ENCODE results near the gene CTNNA3.
A peak's percentile ranks its signal among the peaks of the same experiment; 100 is the strongest.

The CTNNA3 gene

GRCh38 chr10:66860376-66860945 is 835.5 kb downstream of the CTNNA3 start:
- Histone ChIP-seq H3K4me3 (ENCODE audit: control insufficient read depth in 1 of 7, extremely low read depth in 1 of 7, insufficient read depth in 4 of 7, low read depth in 2 of 7, low read length in 6 of 7) (no peak overlapping the region), H3K27ac (ENCODE audit: insufficient read depth in 1 of 2, low read depth in 1 of 2, low read length in 2 of 2, poor library complexity in 1 of 2, severe bottlenecking in 2 of 2) (no peak overlapping the region), H3K36me3 (ENCODE audit: control insufficient read depth in 4 of 4, insufficient read depth in 4 of 4, low read length in 3 of 4) (no peaks in the 10 kb centered on the region), H3K4me1 (ENCODE audit: control extremely low read depth in 1 of 4, control insufficient read depth in 4 of 4, insufficient read depth in 4 of 4, low read length in 3 of 4) (no peaks in the 10 kb centered on the region), H3K9me3 (ENCODE audit: control extremely low read depth in 1 of 5, control insufficient read depth in 4 of 5, insufficient read depth in 2 of 5, low read depth in 1 of 5, low read length in 4 of 5) (peaks cover 0 to 2% (median 0%) of the 10 kb centered on the region in 5 experiments), H3K27me3 (replicated peaks in 2 of 5; ENCODE audit: control insufficient read depth in 4 of 5, insufficient read depth in 5 of 5, low read length in 4 of 5) (no peaks in the 10 kb centered on the region)
- ChIA-PET POLR2A (no interaction called here), CTCF (no interaction called here)
- no peak for DNase-seq
- WGBS (ENCODE audit: insufficient coverage): no CpG with 5 or more reads among the region's 2 CpGs

- Histone ChIP-seq H3K27ac (ENCODE audit: insufficient read depth in 1 of 2, low read depth in 1 of 2, low read length in 2 of 2, poor library complexity in 1 of 2, severe bottlenecking in 2 of 2) (no peak overlapping the region), H3K36me3 (ENCODE audit: control insufficient read depth in 4 of 4, insufficient read depth in 4 of 4, low read length in 3 of 4) (no peaks in the 10 kb centered on the region), H3K4me1 (ENCODE audit: control extremely low read depth in 1 of 4, control insufficient read depth in 4 of 4, insufficient read depth in 4 of 4, low read length in 3 of 4) (peaks cover 0 to 2% (median 0%) of the 10 kb centered on the region in 4 experiments), H3K27me3 (replicated peaks in 2 of 5; ENCODE audit: control insufficient read depth in 4 of 5, insufficient read depth in 5 of 5, low read length in 4 of 5) (no peaks in the 10 kb centered on the region), H3K9me3 (ENCODE audit: control extremely low read depth in 1 of 5, control insufficient read depth in 4 of 5, insufficient read depth in 2 of 5, low read depth in 1 of 5, low read length in 4 of 5) (no peaks in the 10 kb centered on the region), H3K4me3 (ENCODE audit: control insufficient read depth in 1 of 7, extremely low read depth in 1 of 7, insufficient read depth in 4 of 7, low read depth in 2 of 7, low read length in 6 of 7) (no peak overlapping the region)
- no peak for DNase-seq
- CTCF ChIA-PET: no interaction called here
- POLR2A ChIA-PET: no interaction called here
- no CpG with 5 or more reads among the region's 1 CpG for WGBS (ENCODE audit: insufficient coverage)
Measured at GRCh38 chr10:66852811-66853210, 843.2 kb downstream of the CTNNA3 start.

DNA sequence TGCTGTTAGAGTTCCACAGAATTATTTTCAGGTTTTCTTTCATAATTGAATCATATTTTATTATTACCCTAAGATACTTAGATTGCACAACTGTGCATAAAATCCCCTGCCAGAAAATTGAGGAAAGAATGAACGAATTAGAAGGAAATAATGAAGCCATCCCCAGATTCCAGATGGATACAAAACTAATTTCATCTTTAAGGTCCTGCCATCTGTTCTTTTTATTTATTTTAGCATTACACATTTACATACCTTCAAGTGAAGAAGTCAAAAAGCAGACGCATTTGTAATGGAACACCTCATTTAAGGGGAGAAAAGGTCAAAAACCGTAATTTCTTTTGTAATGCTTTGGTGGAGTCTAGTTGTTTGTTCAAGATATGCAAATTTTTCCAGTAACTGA is 847.1 kb downstream of the CTNNA3 start:
- peaks cover 0 to 2% (median 0%) of the 10 kb centered on the region in 4 experiments for H3K4me1 ChIP-seq (ENCODE audit: control extremely low read depth in 1 of 4, control insufficient read depth in 4 of 4, insufficient read depth in 4 of 4, low read length in 3 of 4)
- no peak overlapping the region for H3K4me3 ChIP-seq (ENCODE audit: control insufficient read depth in 1 of 7, extremely low read depth in 1 of 7, insufficient read depth in 4 of 7, low read depth in 2 of 7, low read length in 6 of 7)
- CTCF ChIA-PET: interaction anchor here (0.8 kb wide), 1 partner anchor 14 kb away, joined by 3 read pairs; no protein-coding TSS in a partner anchor
- POLR2A ChIA-PET: no interaction called here
- no peak overlapping the region for H3K27ac ChIP-seq (ENCODE audit: insufficient read depth in 1 of 2, low read depth in 1 of 2, low read length in 2 of 2, poor library complexity in 1 of 2, severe bottlenecking in 2 of 2)
- DNase-seq: no peak
- no peaks in the 10 kb centered on the region for H3K27me3 ChIP-seq (replicated peaks in 2 of 5; ENCODE audit: control insufficient read depth in 4 of 5, insufficient read depth in 5 of 5, low read length in 4 of 5)
- no peaks in the 10 kb centered on the region for H3K36me3 ChIP-seq (ENCODE audit: control insufficient read depth in 4 of 4, insufficient read depth in 4 of 4, low read length in 3 of 4)
- 100% methylated on average over 3 of the region's 3 CpGs for WGBS (ENCODE audit: insufficient coverage)
- no peaks in the 10 kb centered on the region for H3K9me3 ChIP-seq (ENCODE audit: control extremely low read depth in 1 of 5, control insufficient read depth in 4 of 5, insufficient read depth in 2 of 5, low read depth in 1 of 5, low read length in 4 of 5)

DNA sequence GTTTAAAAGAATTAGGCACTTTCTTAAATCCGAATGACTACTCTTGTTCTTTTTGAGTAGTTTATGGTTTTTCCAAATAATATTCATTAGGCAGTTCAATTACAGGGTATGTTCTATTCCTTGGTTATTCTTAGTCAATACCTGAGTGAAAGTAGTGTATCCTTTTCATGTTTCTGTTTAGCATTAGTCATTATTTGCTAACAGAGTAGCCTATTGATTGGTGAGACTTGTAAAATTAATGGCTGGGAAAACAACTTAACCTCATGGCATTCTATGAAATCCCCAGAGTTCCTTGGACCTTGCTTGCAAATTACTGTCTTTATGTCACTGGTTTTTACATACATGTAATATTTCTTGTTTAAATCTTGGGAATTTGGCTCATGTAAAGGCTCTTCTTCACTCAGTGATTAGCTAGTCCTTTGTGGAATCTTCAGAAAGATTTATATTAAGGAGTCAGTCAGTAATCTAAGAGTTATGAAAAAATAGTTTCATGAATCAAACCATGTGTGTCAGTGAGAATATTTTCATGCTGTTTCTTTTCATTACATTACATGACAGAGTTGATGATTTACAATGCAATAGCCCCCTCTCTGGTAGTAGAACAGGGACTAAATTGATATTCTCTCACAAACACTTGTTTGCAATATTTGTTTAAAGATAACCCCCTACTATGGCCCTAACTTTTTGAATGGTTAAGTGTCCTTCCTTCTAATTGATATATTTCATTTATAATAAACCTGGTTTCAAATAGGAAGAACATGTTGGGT is 851.6 kb downstream of the CTNNA3 start:
- peak in 2 of 3 donors; percentile 23 to 33 for DNase-seq
- Histone ChIP-seq H3K4me3 (ENCODE audit: control insufficient read depth in 1 of 7, extremely low read depth in 1 of 7, insufficient read depth in 4 of 7, low read depth in 2 of 7, low read length in 6 of 7) (no peak overlapping the region), H3K27me3 (replicated peaks in 2 of 5; ENCODE audit: control insufficient read depth in 4 of 5, insufficient read depth in 5 of 5, low read length in 4 of 5) (no peaks in the 10 kb centered on the region), H3K4me1 (ENCODE audit: control extremely low read depth in 1 of 4, control insufficient read depth in 4 of 4, insufficient read depth in 4 of 4, low read length in 3 of 4) (peaks cover 0 to 8% (median 0%) of the 10 kb centered on the region in 4 experiments), H3K9me3 (ENCODE audit: control extremely low read depth in 1 of 5, control insufficient read depth in 4 of 5, insufficient read depth in 2 of 5, low read depth in 1 of 5, low read length in 4 of 5) (no peaks in the 10 kb centered on the region), H3K36me3 (ENCODE audit: control insufficient read depth in 4 of 4, insufficient read depth in 4 of 4, low read length in 3 of 4) (no peaks in the 10 kb centered on the region), H3K27ac (ENCODE audit: insufficient read depth in 1 of 2, low read depth in 1 of 2, low read length in 2 of 2, poor library complexity in 1 of 2, severe bottlenecking in 2 of 2) (no peak overlapping the region)
- whole genome bisulfite sequencing (ENCODE audit: insufficient coverage): no CpG with 5 or more reads among the region's 1 CpG
- CTCF ChIA-PET: no interaction called here
- POLR2A ChIA-PET: no interaction called here

GRCh38 chr10:66843396-66843795 is 852.6 kb downstream of the CTNNA3 start:
- Histone ChIP-seq H3K27me3 (replicated peaks in 2 of 5; ENCODE audit: control insufficient read depth in 4 of 5, insufficient read depth in 5 of 5, low read length in 4 of 5) (no peaks in the 10 kb centered on the region), H3K9me3 (ENCODE audit: control extremely low read depth in 1 of 5, control insufficient read depth in 4 of 5, insufficient read depth in 2 of 5, low read depth in 1 of 5, low read length in 4 of 5) (no peaks in the 10 kb centered on the region), H3K36me3 (ENCODE audit: control insufficient read depth in 4 of 4, insufficient read depth in 4 of 4, low read length in 3 of 4) (no peaks in the 10 kb centered on the region), H3K4me3 (ENCODE audit: control insufficient read depth in 1 of 7, extremely low read depth in 1 of 7, insufficient read depth in 4 of 7, low read depth in 2 of 7, low read length in 6 of 7) (no peak overlapping the region), H3K4me1 (ENCODE audit: control extremely low read depth in 1 of 4, control insufficient read depth in 4 of 4, insufficient read depth in 4 of 4, low read length in 3 of 4) (peaks cover 0 to 8% (median 0%) of the 10 kb centered on the region in 4 experiments), H3K27ac (ENCODE audit: insufficient read depth in 1 of 2, low read depth in 1 of 2, low read length in 2 of 2, poor library complexity in 1 of 2, severe bottlenecking in 2 of 2) (no peak overlapping the region)
- WGBS (ENCODE audit: insufficient coverage): no CpG with 5 or more reads among the region's 1 CpG
- DNase-seq: no peak
- ChIA-PET CTCF (interaction anchor here (1.0 kb wide), 1 partner anchor 10 kb away, joined by 3 read pairs; no protein-coding TSS in a partner anchor), POLR2A (no interaction called here)

DNA sequence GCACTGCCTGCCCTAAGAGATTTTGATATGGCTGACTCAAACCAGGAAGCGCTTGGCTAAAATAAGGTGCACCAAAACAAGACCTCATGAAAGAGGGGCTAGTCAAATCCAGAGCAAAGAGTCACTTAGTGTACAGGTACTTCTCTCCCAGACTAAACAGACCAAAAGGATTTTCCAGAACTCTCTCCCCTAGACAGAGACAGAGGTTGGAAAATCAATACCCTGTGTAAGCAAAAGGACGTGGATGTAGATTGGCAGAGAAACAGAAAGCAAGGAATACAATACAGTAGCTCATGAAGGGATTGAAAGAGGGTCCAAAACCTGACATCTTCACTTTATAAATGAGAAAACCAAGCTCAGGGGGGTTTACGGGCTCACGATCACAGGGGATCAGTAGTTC is 853.1 kb downstream of the CTNNA3 start:
- H3K27ac ChIP-seq (ENCODE audit: insufficient read depth in 1 of 2, low read depth in 1 of 2, low read length in 2 of 2, poor library complexity in 1 of 2, severe bottlenecking in 2 of 2): no peak overlapping the region
- ChIA-PET POLR2A (no interaction called here), CTCF (interaction anchor here (1.0 kb wide), 1 partner anchor 10 kb away, joined by 3 read pairs; no protein-coding TSS in a partner anchor)

GRCh38 chr10:66842371-66842770 is 853.6 kb downstream of the CTNNA3 start:
- ChIA-PET CTCF (interaction anchor here (0.5 to 1.0 kb wide), 2 partner anchors 9 to 36 kb away, joined by 3 read pairs; no protein-coding TSS in a partner anchor), POLR2A (no interaction called here)
- Histone ChIP-seq H3K36me3 (ENCODE audit: control insufficient read depth in 4 of 4, insufficient read depth in 4 of 4, low read length in 3 of 4) (no peaks in the 10 kb centered on the region), H3K27ac (ENCODE audit: insufficient read depth in 1 of 2, low read depth in 1 of 2, low read length in 2 of 2, poor library complexity in 1 of 2, severe bottlenecking in 2 of 2) (no peak overlapping the region), H3K27me3 (replicated peaks in 2 of 5; ENCODE audit: control insufficient read depth in 4 of 5, insufficient read depth in 5 of 5, low read length in 4 of 5) (no peaks in the 10 kb centered on the region), H3K4me1 (ENCODE audit: control extremely low read depth in 1 of 4, control insufficient read depth in 4 of 4, insufficient read depth in 4 of 4, low read length in 3 of 4) (peaks cover 0 to 17% (median 0%) of the 10 kb centered on the region in 4 experiments), H3K4me3 (ENCODE audit: control insufficient read depth in 1 of 7, extremely low read depth in 1 of 7, insufficient read depth in 4 of 7, low read depth in 2 of 7, low read length in 6 of 7) (no peak overlapping the region), H3K9me3 (ENCODE audit: control extremely low read depth in 1 of 5, control insufficient read depth in 4 of 5, insufficient read depth in 2 of 5, low read depth in 1 of 5, low read length in 4 of 5) (no peaks in the 10 kb centered on the region)
- DNase-seq: peak in 2 of 3 donors; percentile 81 to 83
- WGBS (ENCODE audit: insufficient coverage): 53% methylated on average over 2 of the region's 2 CpGs

More for the DNA sequence above, 853.1 kb downstream of the CTNNA3 start:
- Histone ChIP-seq H3K4me1 (ENCODE audit: control extremely low read depth in 1 of 4, control insufficient read depth in 4 of 4, insufficient read depth in 4 of 4, low read length in 3 of 4) (peaks cover 0 to 12% (median 0%) of the 10 kb centered on the region in 4 experiments), H3K36me3 (ENCODE audit: control insufficient read depth in 4 of 4, insufficient read depth in 4 of 4, low read length in 3 of 4) (no peaks in the 10 kb centered on the region), H3K4me3 (ENCODE audit: control insufficient read depth in 1 of 7, extremely low read depth in 1 of 7, insufficient read depth in 4 of 7, low read depth in 2 of 7, low read length in 6 of 7) (no peak overlapping the region), H3K9me3 (ENCODE audit: control extremely low read depth in 1 of 5, control insufficient read depth in 4 of 5, insufficient read depth in 2 of 5, low read depth in 1 of 5, low read length in 4 of 5) (no peaks in the 10 kb centered on the region), H3K27me3 (replicated peaks in 2 of 5; ENCODE audit: control insufficient read depth in 4 of 5, insufficient read depth in 5 of 5, low read length in 4 of 5) (no peaks in the 10 kb centered on the region)
- DNase-seq: no peak
- 83% methylated on average over 3 of the region's 4 CpGs for WGBS (ENCODE audit: insufficient coverage)
